ENCODE data around the gene EFHD1.

DNA sequence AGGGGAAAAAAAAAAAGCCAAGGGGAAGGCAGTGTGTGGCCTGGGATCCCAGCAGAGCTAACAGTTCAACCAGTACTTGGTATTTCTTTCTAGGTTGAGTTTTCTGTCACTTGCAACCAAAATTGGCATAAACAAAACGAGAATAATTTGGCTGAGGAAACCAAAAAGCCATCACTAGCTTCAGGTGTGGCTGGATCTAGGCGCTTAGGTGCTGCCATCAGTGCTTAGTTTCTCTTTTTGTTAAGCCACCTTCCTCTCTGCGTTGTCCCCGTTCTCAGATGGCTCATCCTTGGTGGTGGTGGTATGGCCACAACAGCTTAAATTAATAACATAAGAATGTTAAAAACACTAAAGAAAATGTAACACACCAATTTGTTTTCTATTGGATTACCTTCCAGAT is 2.4 kb downstream of the EFHD1 start:
- TF ChIP-seq, protein P1, sequence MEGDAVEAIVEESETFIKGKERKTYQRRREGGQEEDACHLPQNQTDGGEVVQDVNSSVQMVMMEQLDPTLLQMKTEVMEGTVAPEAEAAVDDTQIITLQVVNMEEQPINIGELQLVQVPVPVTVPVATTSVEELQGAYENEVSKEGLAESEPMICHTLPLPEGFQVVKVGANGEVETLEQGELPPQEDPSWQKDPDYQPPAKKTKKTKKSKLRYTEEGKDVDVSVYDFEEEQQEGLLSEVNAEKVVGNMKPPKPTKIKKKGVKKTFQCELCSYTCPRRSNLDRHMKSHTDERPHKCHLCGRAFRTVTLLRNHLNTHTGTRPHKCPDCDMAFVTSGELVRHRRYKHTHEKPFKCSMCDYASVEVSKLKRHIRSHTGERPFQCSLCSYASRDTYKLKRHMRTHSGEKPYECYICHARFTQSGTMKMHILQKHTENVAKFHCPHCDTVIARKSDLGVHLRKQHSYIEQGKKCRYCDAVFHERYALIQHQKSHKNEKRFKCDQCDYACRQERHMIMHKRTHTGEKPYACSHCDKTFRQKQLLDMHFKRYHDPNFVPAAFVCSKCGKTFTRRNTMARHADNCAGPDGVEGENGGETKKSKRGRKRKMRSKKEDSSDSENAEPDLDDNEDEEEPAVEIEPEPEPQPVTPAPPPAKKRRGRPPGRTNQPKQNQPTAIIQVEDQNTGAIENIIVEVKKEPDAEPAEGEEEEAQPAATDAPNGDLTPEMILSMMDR (IDR thresholded peaks at IDR 0.05; ENCODE audit: insufficient read depth, low read depth, low read length): no peak
- no peak for TF ChIP-seq EZH2 (IDR thresholded peaks at IDR 0.05; ENCODE audit: insufficient read depth, low read length)

Measured in astrocyte (in vitro differentiated cells and primary cell).